GDM1 (cell line): Measurements from ENCODE around the gene CCDC107.

Experiments used
- DNase-seq: peaks from one replicate; lab custom pipeline; 2025; lab: John Stamatoyannopoulos, UW

Gene CCDC107

GRCh38 chr9:35682520-35683315 lies 24.6 kb downstream of the CCDC107 start:
- DNase-seq = no peak

- DNase-seq = no peak
These were observed 25.2 kb downstream of the CCDC107 start for GRCh38 chr9:35683323-35683722.

- DNase-seq = no peak
These were observed 26.8 kb downstream of the CCDC107 start for GRCh38 chr9:35684921-35685320.

- DNase-seq = no peak
These were observed 27.4 kb downstream of the CCDC107 start for GRCh38 chr9:35685506-35685905.

GRCh38 chr9:35686222-35687203 lies 28.4 kb downstream of the CCDC107 start:
- DNase-seq = no peak

- no peak for DNase-seq
These were observed 29.2 kb downstream of the CCDC107 start for GRCh38 chr9:35687306-35687705.

- DNase-seq = no peak
These were observed 30.0 kb downstream of the CCDC107 start for GRCh38 chr9:35687972-35688557.

GRCh38 chr9:35688558-35689541 lies 30.8 kb downstream of the CCDC107 start:
- no peak for DNase-seq

- DNase-seq = no peak
These were observed 31.6 kb downstream of the CCDC107 start, which contains the start of gene TPM2 for GRCh38 chr9:35689542-35690293. TPM2 (minus strand) TSS chr9:35689925; CDS start chr9:35689817, 108 bp downstream.

- no peak for DNase-seq
These were observed 32.2 kb downstream of the CCDC107 start for GRCh38 chr9:35690294-35690613.

GRCh38 chr9:35690614-35691333 lies 32.7 kb downstream of the CCDC107 start:
- DNase-seq = peak; percentile 47

- DNase-seq = no peak
These were observed 33.2 kb downstream of the CCDC107 start for GRCh38 chr9:35691334-35691650.

- DNase-seq = no peak
These were observed 33.7 kb downstream of the CCDC107 start for GRCh38 chr9:35691757-35692301.

GRCh38 chr9:35695943-35696401 lies 37.9 kb downstream of the CCDC107 start:
- DNase-seq = no peak

GRCh38 chr9:35696520-35697215 lies 38.6 kb downstream of the CCDC107 start:
- DNase-seq = peak; percentile 13

GRCh38 chr9:35697486-35697885 lies 39.4 kb downstream of the CCDC107 start:
- no peak for DNase-seq

GRCh38 chr9:35698231-35698630 lies 40.1 kb downstream of the CCDC107 start:
- DNase-seq = no peak

- DNase-seq = no peak
These were observed 41.9 kb downstream of the CCDC107 start for GRCh38 chr9:35700031-35700430.

- no peak for DNase-seq
These were observed 42.9 kb downstream of the CCDC107 start for GRCh38 chr9:35700942-35701341.
